GM10847 (cell line): Measurements from ENCODE around the gene GALC.
A peak's percentile ranks its signal among the peaks of the same experiment; 100 is the strongest.

Experiments
- POLR2A ChIP-seq: IDR thresholded peaks from 2 replicates; pipeline ENCODE4 v1.6.1; 2011; ENCODE audit not compliant: insufficient read length; ENCODE audit errors: extremely low read depth

The GALC gene

GRCh38 chr14:88012495-88012894, 19.5 kb upstream of the GALC start:
- TF ChIP-seq POLR2A: no peak

GRCh38 chr14:88010331-88010730, 17.3 kb upstream of the GALC start:
- no peak for TF ChIP-seq POLR2A

GRCh38 chr14:88009486-88009885, 16.5 kb upstream of the GALC start:
- TF ChIP-seq POLR2A: no peak

- no peak for TF ChIP-seq POLR2A
These were observed 15.2 kb upstream of the GALC start for GRCh38 chr14:88008039-88008742.

GRCh38 chr14:88007608-88008007, 14.6 kb upstream of the GALC start:
- TF ChIP-seq POLR2A: no peak

- TF ChIP-seq POLR2A: no peak
These were observed 13.2 kb upstream of the GALC start for GRCh38 chr14:88005978-88006851.

GRCh38 chr14:88005050-88005481, 12.1 kb upstream of the GALC start, which contains the start of gene GPR65:
Gene GPR65 (plus strand): TSS chr14:88005135. CDS start chr14:88010848, 5,713 bp downstream.
- peak; percentile 13 for TF ChIP-seq POLR2A

GRCh38 chr14:88004506-88005036, 11.6 kb upstream of the GALC start:
- no peak for TF ChIP-seq POLR2A

GRCh38 chr14:88003425-88003824, 10.4 kb upstream of the GALC start:
- no peak for TF ChIP-seq POLR2A

- TF ChIP-seq POLR2A: no peak
These were observed 9.6 kb upstream of the GALC start for GRCh38 chr14:88002421-88003075.

- no peak for TF ChIP-seq POLR2A
These were observed 6.3 kb upstream of the GALC start for GRCh38 chr14:87999277-87999676.

- TF ChIP-seq POLR2A: no peak
These were observed 5.5 kb upstream of the GALC start for GRCh38 chr14:87998482-87998881.

GRCh38 chr14:87996291-87996592, 3.3 kb upstream of the GALC start:
- TF ChIP-seq POLR2A: no peak

- no peak for TF ChIP-seq POLR2A
These were observed 2.7 kb upstream of the GALC start for GRCh38 chr14:87995500-87996290.

GRCh38 chr14:87994974-87995373, 2.0 kb upstream of the GALC start:
- TF ChIP-seq POLR2A: no peak
